ENCODE results near the gene TEX48. TPM values are rescaled to one million over a fixed set of nuclear protein-coding genes. Genes with fewer than 3 reads are reported as not detected.

Gene TEX48
- total RNA-seq, 4 donors from 2014 or later, result not detected

DNA sequence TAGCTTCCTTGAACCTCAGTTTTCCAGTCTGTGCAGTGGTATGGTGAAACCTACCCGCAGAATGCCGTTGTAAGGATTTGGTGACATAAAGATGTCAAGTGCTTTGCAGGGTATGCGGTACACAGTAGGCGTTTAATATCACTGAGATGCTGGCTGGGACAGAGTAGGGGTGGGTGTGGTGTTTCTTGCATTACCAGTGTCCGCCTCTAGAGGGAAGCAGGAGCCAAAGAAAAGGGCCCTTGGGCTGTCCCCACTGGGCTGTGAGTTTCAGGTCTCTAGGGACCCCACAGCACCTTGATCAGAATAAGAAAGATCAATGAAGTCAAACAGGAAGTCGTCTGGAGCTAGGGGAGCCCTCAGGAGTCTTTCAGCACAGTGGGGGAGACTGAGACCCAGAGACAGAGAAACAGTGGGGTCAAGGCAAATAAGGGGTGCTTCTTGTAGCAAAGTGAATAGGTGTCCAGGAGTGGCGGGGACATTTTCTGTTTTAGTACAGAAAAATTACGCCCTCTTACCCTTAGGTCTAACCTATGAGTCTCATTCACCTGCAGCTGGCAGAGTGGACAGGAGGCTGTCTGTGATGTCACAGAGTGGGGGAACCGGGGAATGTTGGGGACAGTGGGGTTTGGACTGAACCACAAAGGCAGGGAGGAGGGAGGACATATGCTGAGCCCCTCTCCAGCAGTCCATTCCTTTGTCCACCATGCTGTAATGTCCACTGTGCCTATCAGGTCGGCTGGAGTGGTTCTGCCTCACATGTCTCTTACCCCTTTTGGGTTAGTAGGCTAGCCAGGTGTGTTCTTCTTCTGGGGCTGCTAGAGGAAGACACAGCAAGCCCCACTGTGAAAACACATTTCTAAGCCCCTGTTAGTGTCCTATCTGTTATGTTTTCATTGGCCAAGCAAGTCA, 19.7 kb downstream of the TEX48 start:
- Histone ChIP-seq H3K4me1 (no peaks in the 10 kb centered on the region), H3K36me3 (no peaks in the 10 kb centered on the region), H3K9me3 (no peaks in the 10 kb centered on the region), H3K27me3 (peaks cover 4% of the 10 kb centered on the region), H3K4me3 (no peak overlapping the region), H3K27ac (no peak overlapping the region)
- TF ChIP-seq EP300 (IDR thresholded peaks at IDR 0.05; ENCODE audit: low read depth), result no peak
- TF ChIP-seq, protein P1, sequence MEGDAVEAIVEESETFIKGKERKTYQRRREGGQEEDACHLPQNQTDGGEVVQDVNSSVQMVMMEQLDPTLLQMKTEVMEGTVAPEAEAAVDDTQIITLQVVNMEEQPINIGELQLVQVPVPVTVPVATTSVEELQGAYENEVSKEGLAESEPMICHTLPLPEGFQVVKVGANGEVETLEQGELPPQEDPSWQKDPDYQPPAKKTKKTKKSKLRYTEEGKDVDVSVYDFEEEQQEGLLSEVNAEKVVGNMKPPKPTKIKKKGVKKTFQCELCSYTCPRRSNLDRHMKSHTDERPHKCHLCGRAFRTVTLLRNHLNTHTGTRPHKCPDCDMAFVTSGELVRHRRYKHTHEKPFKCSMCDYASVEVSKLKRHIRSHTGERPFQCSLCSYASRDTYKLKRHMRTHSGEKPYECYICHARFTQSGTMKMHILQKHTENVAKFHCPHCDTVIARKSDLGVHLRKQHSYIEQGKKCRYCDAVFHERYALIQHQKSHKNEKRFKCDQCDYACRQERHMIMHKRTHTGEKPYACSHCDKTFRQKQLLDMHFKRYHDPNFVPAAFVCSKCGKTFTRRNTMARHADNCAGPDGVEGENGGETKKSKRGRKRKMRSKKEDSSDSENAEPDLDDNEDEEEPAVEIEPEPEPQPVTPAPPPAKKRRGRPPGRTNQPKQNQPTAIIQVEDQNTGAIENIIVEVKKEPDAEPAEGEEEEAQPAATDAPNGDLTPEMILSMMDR (IDR thresholded peaks at IDR 0.05), result peak; percentile 71 to 83 (median 77)
- TF ChIP-seq POLR2AphosphoS5 (IDR thresholded peaks at IDR 0.05), result no peak
- no peak for TF ChIP-seq POLR2A (IDR thresholded peaks at IDR 0.05)
- WGBS, 2 donors (ENCODE audit: low coverage in 1 of 2), result 33% methylated on average over 10 of the region's 10 CpGs; no CpG with 5 or more reads in 1 of the 2 donors
- DNase-seq, result peak; percentile 54
- in situ Hi-C loops (cut with MboI; ENCODE audit: low pct_ligation_motif_present in 1 of 4, low pct_unique_long_range_greater_than_20kb in 1 of 4, low sequenced_read_pairs in 3 of 4) (loop anchor here in 1 of 4 donors (25.0 kb wide), 2 partner anchors 175 to 250 kb away; no protein-coding TSS in a partner anchor), intact Hi-C loops (cut with DNase I; ENCODE audit: low total_unique reads) (no loop called here)

GRCh38 chr9:114657705-114658104, 24.3 kb downstream of the TEX48 start, which contains the start of gene TEX53:
TSS of gene TEX53 (minus strand) at chr9:114657805. CDS start at chr9:114657774, 31 bp downstream.
- Histone ChIP-seq H3K36me3 (no peaks in the 10 kb centered on the region), H3K27ac (no peak within 1 kb of the TSS), H3K27me3 (peaks cover 4% of the 10 kb centered on the region), H3K4me1 (peaks cover 0 to 7% (median 0%) of the 10 kb centered on the region in 4 donors), H3K4me3 (no peak within 1 kb of the TSS), H3K9me3 (no peaks in the 10 kb centered on the region)
- WGBS, 2 donors (ENCODE audit: low coverage in 1 of 2), result 91% methylated on average over 6 of the region's 6 CpGs; no CpG with 5 or more reads in 1 of the 2 donors
- TF ChIP-seq EP300 (IDR thresholded peaks at IDR 0.05; ENCODE audit: low read depth), result no peak
- DNase-seq, result no peak
- in situ Hi-C loops (cut with MboI; ENCODE audit: low pct_ligation_motif_present in 1 of 4, low pct_unique_long_range_greater_than_20kb in 1 of 4, low sequenced_read_pairs in 3 of 4) (loop anchor here (10.0 to 25.0 kb wide), 6 partner anchors 163 to 253 kb away; no protein-coding TSS in a partner anchor), intact Hi-C loops (cut with DNase I; ENCODE audit: low total_unique reads) (loop anchor here (5.0 to 10.0 kb wide), 2 partner anchors 173 to 255 kb away; no protein-coding TSS in a partner anchor)

GRCh38 chr9:114656301-114656700, 25.7 kb downstream of the TEX48 start:
- DNase-seq, result no peak
- whole genome bisulfite sequencing, 2 donors (ENCODE audit: low coverage in 1 of 2), result 85% methylated on average over 12 of the region's 12 CpGs; no CpG with 5 or more reads in 1 of the 2 donors
- in situ Hi-C loops (cut with MboI; ENCODE audit: low pct_ligation_motif_present in 1 of 4, low pct_unique_long_range_greater_than_20kb in 1 of 4, low sequenced_read_pairs in 3 of 4) (loop anchor here (10.0 to 25.0 kb wide), 6 partner anchors 162 to 252 kb away; no protein-coding TSS in a partner anchor), intact Hi-C loops (cut with DNase I; ENCODE audit: low total_unique reads) (loop anchor here (5.0 to 10.0 kb wide), 2 partner anchors 172 to 254 kb away; no protein-coding TSS in a partner anchor)
- Histone ChIP-seq H3K9me3 (no peaks in the 10 kb centered on the region), H3K36me3 (no peaks in the 10 kb centered on the region), H3K27me3 (no peaks in the 10 kb centered on the region), H3K4me1 (peaks cover 0 to 7% (median 0%) of the 10 kb centered on the region in 4 donors), H3K27ac (no peak overlapping the region), H3K4me3 (no peak overlapping the region)
- TF ChIP-seq, protein P1 (IDR thresholded peaks at IDR 0.05), result no peak
- TF ChIP-seq POLR2A (IDR thresholded peaks at IDR 0.05) (no peak), EP300 (IDR thresholded peaks at IDR 0.05; ENCODE audit: low read depth) (no peak), POLR2AphosphoS5 (IDR thresholded peaks at IDR 0.05) (no peak)

GRCh38 chr9:114655689-114656088, 26.3 kb downstream of the TEX48 start:
- Histone ChIP-seq H3K4me3 (no peak overlapping the region), H3K27me3 (no peaks in the 10 kb centered on the region), H3K27ac (no peak overlapping the region), H3K9me3 (no peaks in the 10 kb centered on the region), H3K36me3 (no peaks in the 10 kb centered on the region), H3K4me1 (peaks cover 0 to 7% (median 0%) of the 10 kb centered on the region in 4 donors)
- 92 to 93% methylated on average over 2 to 8 of the region's 8 CpGs for WGBS, 2 donors (ENCODE audit: low coverage in 1 of 2)
- DNase-seq, result no peak
- TF ChIP-seq, protein P1 (IDR thresholded peaks at IDR 0.05), result no peak
- no peak for TF ChIP-seq POLR2AphosphoS5 (IDR thresholded peaks at IDR 0.05)
- in situ Hi-C loops (cut with MboI; ENCODE audit: low pct_ligation_motif_present in 1 of 4, low pct_unique_long_range_greater_than_20kb in 1 of 4, low sequenced_read_pairs in 3 of 4), result loop anchor here (10.0 to 25.0 kb wide), 6 partner anchors 161 to 251 kb away; no protein-coding TSS in a partner anchor
- intact Hi-C loops (cut with DNase I; ENCODE audit: low total_unique reads), result loop anchor here (5.0 to 10.0 kb wide), 2 partner anchors 171 to 253 kb away; no protein-coding TSS in a partner anchor

All from transverse colon (tissue), 4 donors.